Transverse colon (tissue), 3 donors: ENCODE measurements around the gene CAMSAP1.

Source experiments
- EP300 ChIP-seq: sonication (generic); formaldehyde crosslinking; IDR thresholded peaks from one replicate; pipeline ENCODE4 v1.6.1; 2017; ENCODE audit warnings: antibody characterized with exemption, low read depth
- POLR2A ChIP-seq: fragments of 450-650 bp; IDR thresholded peaks from one replicate; pipeline ENCODE4 v1.6.1; 2016; ENCODE audit warnings: antibody characterized with exemption, mild to moderate bottlenecking, moderate library complexity
- TF ChIP-seq, protein P1 (sequence below), 5 experiments: fragments of 200-600 bp in 3 of 5; fragments of 450-650 bp in 2 of 5; sonication (generic) in 3 of 5; IDR thresholded peaks; 1 replicate in 2 of 5; 2 replicates in 3 of 5; pipeline ENCODE4 v1.5.1; 2016 to 2017; ENCODE audit warnings: antibody characterized with exemption in 5 of 5, inconsistent platforms in 3 of 5, mild to moderate bottlenecking in 2 of 5, moderate library complexity in 1 of 5

DNA sequence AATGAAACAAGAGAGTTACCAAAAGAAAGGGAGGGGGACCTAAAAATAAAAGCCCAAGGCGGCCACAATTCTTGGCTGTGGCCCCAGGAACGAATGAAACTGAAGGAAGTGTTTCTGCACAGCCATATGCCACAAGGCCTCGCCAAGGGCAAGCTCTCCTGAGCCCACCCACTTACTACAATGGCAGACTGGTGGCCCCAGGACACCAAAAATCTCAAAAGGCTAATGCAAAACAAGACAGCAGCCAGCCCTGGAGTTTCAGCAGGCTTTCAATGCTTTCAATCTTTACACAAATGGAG, 4.0 kb downstream of the CAMSAP1 start:
- no peak for TF ChIP-seq POLR2A
- TF ChIP-seq EP300: no peak
- TF ChIP-seq, protein P1, sequence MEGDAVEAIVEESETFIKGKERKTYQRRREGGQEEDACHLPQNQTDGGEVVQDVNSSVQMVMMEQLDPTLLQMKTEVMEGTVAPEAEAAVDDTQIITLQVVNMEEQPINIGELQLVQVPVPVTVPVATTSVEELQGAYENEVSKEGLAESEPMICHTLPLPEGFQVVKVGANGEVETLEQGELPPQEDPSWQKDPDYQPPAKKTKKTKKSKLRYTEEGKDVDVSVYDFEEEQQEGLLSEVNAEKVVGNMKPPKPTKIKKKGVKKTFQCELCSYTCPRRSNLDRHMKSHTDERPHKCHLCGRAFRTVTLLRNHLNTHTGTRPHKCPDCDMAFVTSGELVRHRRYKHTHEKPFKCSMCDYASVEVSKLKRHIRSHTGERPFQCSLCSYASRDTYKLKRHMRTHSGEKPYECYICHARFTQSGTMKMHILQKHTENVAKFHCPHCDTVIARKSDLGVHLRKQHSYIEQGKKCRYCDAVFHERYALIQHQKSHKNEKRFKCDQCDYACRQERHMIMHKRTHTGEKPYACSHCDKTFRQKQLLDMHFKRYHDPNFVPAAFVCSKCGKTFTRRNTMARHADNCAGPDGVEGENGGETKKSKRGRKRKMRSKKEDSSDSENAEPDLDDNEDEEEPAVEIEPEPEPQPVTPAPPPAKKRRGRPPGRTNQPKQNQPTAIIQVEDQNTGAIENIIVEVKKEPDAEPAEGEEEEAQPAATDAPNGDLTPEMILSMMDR (IDR thresholded peaks at IDR 0.05): no peak
